ACC112 (cell line): ENCODE results near the gene PXK.
A peak's percentile ranks its signal among the peaks of the same experiment; 100 is the strongest.

Experiments used
- H2AFZ ChIP-seq: fragments of 200-600 bp; sonication (generic); one replicate; pipeline ENCODE4 v1.6.0; 2017; ENCODE audit warnings: antibody characterized with exemption, low read length; ENCODE audit not compliant: unreplicated experiment
- H3K27ac ChIP-seq: fragments of 200-600 bp; sonication (generic); 2 replicates; pipeline ENCODE4 v1.5.1; 2014; ENCODE audit warnings: low read depth, mild to moderate bottlenecking, antibody characterized with exemption, low read length, moderate library complexity
- H3K27me3 ChIP-seq: fragments of 200-600 bp; sonication (generic); 2 replicates; pipeline ENCODE4 v1.6.1; 2014; ENCODE audit warnings: mild to moderate bottlenecking, antibody characterized with exemption, low read length, moderate library complexity, mixed read lengths; ENCODE audit not compliant: insufficient read depth
- H3K36me3 ChIP-seq: fragments of 200-600 bp; sonication (generic); 2 replicates; pipeline ENCODE4 v1.6.1; 2016; ENCODE audit warnings: mild to moderate bottlenecking, antibody characterized with exemption, low read length, moderate library complexity, mixed read lengths; ENCODE audit not compliant: insufficient read depth
- H3K4me1 ChIP-seq: fragments of 200-600 bp; sonication (generic); one replicate; pipeline ENCODE4 v1.6.1; 2016; ENCODE audit warnings: low read length, mixed read lengths; ENCODE audit not compliant: insufficient read depth, unreplicated experiment, control insufficient read depth
- H3K4me3 ChIP-seq: fragments of 200-600 bp; sonication (generic); 2 replicates; pipeline ENCODE4 v1.5.1; 2014; ENCODE audit warnings: mild to moderate bottlenecking, low read depth, low read length
- H3K79me2 ChIP-seq: fragments of 200-600 bp; sonication (generic); one replicate; pipeline ENCODE4 v1.6.0; 2016; ENCODE audit warnings: low read length; ENCODE audit not compliant: control insufficient read depth, unreplicated experiment, insufficient read depth

The PXK gene

DNA sequence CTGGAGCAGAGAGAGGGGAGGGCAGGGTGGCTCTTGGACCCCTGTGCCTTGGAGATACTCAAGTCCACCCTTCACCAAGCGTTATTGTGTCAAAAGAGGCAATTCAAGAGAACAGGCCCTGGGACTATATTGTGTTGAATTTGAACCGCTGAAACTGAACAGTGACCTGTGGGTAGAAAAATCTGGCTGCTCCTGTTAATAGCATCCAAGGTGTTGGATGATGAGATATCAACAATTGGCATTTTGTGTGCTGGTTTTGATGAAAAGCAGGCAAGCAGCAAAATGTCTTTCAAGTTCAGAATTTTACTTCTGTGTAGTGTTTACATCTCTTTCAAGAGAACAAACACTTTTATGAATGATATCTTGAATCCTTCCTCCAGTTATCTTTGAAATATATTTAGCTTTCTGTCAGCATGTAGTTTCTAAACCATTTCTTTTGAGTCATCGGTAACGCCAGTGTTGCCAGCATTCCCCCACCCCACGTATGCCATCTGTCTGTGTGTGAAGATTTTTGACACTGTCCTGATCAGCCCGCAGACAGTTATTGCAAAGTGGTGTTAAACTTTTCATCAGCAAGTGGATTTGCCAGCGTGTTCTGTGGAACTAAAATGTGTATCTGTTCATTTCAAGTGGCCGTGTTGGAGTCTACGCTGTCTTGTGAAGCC, 66.1 kb downstream of the PXK start:
- Histone ChIP-seq H3K36me3 (peaks cover 24% of the 10 kb centered on the region), H2AFZ (no peak overlapping the region), H3K27me3 (no peaks in the 10 kb centered on the region), H3K79me2 (no peaks in the 10 kb centered on the region), H3K27ac (no peak overlapping the region), H3K4me1 (no peaks in the 10 kb centered on the region), H3K4me3 (no peak overlapping the region)

DNA sequence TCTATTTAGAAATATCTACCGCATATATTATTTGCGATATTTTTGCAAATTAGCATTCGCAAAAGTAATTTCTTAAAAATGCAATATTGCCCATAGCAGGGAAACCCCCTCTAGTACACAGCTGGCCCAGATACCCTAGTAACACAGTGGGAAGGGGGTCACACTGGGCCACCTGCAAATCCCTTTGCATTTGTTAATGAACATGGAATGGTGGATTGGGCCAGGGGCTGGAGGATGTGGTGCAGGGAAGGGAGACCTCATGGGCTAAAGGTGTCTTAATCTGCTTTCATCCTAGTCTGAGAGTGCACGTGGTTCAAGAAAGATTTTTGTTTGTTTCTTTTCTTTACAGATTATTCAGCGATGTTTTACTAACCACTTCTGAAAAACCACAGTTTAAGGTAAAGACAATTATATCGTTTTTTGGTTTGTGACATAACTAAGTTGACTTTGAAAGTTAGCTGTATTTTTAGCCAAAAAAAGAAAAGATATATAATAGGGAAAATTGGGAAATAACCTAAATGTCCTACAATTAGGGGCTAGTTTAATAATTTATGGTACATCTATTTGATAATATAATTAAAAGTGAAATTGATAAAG, 70.9 kb downstream of the PXK start:
- H3K4me1 ChIP-seq = peaks cover 9% of the 10 kb centered on the region
- peaks cover 16% of the 10 kb centered on the region for H3K36me3 ChIP-seq
- H3K4me3 ChIP-seq = no peak overlapping the region
- no peak overlapping the region for H2AFZ ChIP-seq
- H3K27ac ChIP-seq = peak overlapping the region; percentile 32; the same call in 1 of the 2 replicates
- H3K27me3 ChIP-seq = no peaks in the 10 kb centered on the region
- H3K79me2 ChIP-seq = no peaks in the 10 kb centered on the region

DNA sequence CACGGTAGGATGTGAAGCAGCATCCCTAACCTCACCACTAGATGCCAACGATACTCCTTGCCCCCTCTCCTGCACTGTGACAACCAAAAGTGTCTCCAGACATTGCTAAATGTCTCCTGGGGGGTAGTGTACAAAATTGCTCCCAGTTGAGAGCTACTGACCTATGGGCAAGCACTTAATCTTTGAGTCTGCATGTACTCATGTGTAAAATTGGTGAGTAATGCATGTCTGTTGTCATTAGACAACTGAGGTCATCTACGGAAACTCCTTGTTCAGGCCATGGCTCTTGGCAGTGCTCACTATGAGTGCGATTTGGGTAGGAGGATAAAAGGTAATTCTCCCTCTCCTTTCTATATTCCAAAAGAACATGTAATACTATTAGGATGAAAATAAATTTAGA, 71.7 kb downstream of the PXK start:
- Histone ChIP-seq H3K79me2 (no peaks in the 10 kb centered on the region), H2AFZ (no peak overlapping the region), H3K36me3 (peaks cover 13% of the 10 kb centered on the region), H3K27ac (peak overlapping the region; percentile 39), H3K4me3 (no peak overlapping the region), H3K27me3 (no peaks in the 10 kb centered on the region), H3K4me1 (peaks cover 9% of the 10 kb centered on the region)

DNA sequence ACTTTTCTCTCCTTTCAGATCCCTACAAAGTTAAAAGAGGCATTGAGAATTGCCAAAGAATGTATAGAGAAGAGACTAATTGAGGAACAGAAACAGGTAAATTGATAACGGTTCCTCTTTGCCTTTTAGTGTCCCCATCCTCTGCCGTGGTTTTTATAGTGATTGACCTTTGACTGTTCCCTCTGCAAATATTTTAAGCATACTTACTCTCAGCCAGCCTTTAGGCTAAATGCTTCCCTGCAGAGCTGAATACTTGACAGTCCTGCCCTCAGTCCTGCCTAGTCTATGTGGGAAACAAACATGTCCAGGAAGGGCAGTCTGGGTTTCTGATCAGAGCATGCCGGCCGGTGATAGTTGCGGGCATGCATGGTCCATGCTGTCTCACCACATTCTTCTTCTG, 76.2 kb downstream of the PXK start:
- Histone ChIP-seq H3K4me1 (peaks cover 19% of the 10 kb centered on the region), H3K4me3 (no peak overlapping the region), H3K27me3 (no peaks in the 10 kb centered on the region), H3K79me2 (no peaks in the 10 kb centered on the region), H2AFZ (no peak overlapping the region), H3K27ac (no peak overlapping the region), H3K36me3 (peaks cover 19% of the 10 kb centered on the region)

DNA sequence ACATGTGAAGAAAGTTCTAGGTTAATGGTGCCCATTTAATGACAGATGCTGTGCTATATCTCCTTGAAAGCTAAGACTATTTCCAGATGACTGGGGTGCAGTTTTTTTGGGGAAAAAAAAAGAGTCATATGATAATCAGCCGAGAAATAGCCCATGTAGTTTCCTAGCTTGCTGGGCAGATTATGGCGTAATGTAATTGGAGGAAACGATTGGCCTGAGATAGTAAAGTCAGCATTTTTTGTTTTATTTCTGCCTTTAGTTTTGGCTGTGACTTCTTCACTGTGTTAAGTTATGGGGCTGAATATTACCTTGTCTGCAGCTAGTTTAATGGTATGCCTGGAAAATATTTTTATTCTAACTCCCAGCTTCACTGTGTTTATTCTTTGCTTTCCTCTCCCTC, 77.0 kb downstream of the PXK start:
- H3K36me3 ChIP-seq = peaks cover 19% of the 10 kb centered on the region
- no peak overlapping the region for H3K4me3 ChIP-seq
- H3K79me2 ChIP-seq = no peaks in the 10 kb centered on the region
- no peak overlapping the region for H2AFZ ChIP-seq
- H3K27ac ChIP-seq = no peak overlapping the region
- H3K27me3 ChIP-seq = no peaks in the 10 kb centered on the region
- H3K4me1 ChIP-seq = peaks cover 13% of the 10 kb centered on the region

DNA sequence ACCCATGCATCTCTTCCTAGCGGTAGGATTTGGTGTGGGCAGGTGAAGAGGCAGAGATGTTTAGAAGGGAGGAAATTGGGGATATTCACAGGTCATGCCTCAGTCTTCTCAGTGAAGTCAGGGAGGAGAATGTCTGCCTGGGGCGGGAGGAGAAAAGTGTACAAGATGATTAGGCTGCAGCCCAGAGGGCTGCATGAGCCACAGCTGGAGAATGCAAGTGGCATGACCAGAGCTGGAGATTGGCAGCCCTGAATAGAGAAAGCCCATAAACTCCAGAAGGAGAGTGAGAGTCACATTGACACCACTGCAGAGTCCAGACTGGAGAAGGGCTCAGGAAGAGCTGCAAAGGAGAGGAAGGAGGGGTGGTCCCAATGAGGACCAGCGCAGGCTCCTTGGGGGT, 78.3 kb downstream of the PXK start:
- H3K4me3 ChIP-seq = no peak overlapping the region
- no peaks in the 10 kb centered on the region for H3K79me2 ChIP-seq
- H3K4me1 ChIP-seq = peaks cover 9% of the 10 kb centered on the region
- H3K27me3 ChIP-seq = no peaks in the 10 kb centered on the region
- H3K36me3 ChIP-seq = peaks cover 19% of the 10 kb centered on the region
- no peak overlapping the region for H2AFZ ChIP-seq
- no peak overlapping the region for H3K27ac ChIP-seq

DNA sequence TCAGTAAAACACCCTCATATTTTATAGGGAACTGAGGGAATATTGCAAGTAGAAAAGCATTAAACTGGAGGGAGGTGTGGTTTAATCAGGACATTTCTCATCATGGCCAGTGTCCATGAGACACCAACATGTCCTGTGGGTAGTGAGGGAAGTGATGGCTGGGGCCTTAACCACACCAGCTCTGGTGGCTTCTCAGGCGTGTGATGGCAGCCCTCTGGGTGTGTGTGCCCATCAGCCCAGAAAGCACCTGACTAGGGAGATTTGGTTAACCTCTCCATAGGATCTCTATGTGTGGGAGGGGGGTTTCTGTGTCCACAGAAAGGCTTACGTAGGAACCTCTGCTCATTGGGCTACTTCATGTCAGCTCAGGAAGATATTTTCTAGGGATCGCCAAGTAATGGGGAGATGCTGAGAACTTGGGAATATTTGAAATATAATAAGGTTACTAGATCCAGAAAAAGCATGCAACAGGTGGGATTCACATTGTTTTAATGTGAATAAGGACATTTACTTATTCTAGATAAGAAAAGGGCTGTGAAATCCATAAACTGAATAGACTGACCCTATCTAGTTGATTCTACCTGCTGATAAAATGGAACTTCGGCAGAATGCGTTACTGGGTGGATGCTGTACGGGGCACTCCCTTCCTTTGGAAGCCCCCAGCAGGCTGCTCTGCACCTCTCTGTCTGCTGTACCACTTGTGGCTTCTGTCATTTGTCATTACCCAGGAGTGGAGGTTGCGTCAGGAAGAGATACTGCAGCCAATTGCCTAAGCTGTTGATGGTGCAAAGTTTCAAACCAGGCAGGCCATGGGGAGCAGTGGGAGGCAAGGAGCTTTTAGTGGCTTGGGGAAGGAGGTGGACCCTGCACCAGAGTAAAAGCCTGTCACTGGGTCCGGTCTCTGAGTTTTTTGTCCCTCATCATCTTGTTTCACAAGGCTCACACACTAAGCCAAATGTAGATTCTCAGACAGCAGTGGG, 79.4 kb downstream of the PXK start:
- H2AFZ ChIP-seq = no peak overlapping the region
- no peaks in the 10 kb centered on the region for H3K27me3 ChIP-seq
- H3K79me2 ChIP-seq = no peaks in the 10 kb centered on the region
- peaks cover 13% of the 10 kb centered on the region for H3K36me3 ChIP-seq
- H3K27ac ChIP-seq = no peak overlapping the region
- no peak overlapping the region for H3K4me3 ChIP-seq
- H3K4me1 ChIP-seq = peaks cover 9% of the 10 kb centered on the region

DNA sequence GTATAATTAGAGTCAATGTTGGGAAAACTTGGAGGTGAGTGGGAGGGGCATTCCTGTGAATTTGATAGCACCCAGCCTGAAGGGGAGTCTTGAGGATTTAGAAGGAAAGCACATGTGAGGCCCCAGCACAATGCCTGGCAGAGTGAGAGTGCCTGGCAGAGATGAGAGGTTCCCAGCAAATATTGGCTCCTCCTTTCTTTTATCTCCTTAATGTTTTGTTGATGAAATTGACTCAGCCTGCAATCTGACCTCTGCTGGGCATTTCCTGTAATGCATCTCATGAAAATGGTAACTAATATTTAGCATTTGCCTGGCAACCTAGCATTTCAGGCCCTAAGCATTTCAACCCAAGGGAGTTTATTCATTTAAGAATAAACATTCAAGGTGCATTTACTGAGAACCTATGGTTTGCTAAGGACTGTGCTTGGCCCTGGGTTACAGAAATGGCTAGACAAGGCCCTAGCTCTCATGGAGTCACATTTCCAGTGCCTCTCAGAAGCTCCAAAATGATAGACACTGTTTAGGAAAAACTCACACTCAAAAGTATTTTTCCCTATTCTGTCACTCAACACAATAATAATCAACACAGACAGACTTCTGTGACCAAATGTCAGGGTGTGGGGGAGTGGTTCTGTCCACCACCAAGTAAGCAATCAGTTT, 82.0 kb downstream of the PXK start:
- Histone ChIP-seq H3K4me3 (no peak overlapping the region), H3K4me1 (peaks cover 12% of the 10 kb centered on the region), H3K79me2 (no peaks in the 10 kb centered on the region), H3K27me3 (no peaks in the 10 kb centered on the region), H3K36me3 (peaks cover 9% of the 10 kb centered on the region; the same call in 1 of the 2 replicates), H2AFZ (no peak overlapping the region), H3K27ac (no peak overlapping the region)

DNA sequence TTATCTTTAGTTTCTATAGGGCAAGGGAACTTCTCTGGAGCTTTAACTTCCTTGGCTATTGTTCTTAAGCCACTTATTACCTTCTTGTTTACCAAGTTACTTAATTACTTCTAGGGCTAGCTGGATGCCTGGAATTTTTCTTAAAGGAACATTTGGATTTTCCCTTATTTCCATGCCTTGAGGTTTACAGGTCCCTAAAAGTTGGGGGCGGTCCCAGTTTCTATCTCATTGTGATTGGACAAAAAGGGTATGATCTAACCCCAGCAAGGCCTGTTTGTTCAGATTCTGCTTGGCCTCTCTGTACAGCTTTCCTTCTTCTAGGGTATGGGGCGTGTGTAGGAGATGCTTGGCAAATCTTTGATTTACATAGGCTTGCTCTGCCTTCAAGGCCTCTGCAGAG, 83.5 kb downstream of the PXK start:
- H3K27ac ChIP-seq = no peak overlapping the region
- H3K36me3 ChIP-seq = peaks cover 4% of the 10 kb centered on the region; the same call in 1 of the 2 replicates
- H3K4me3 ChIP-seq = no peak overlapping the region
- H3K79me2 ChIP-seq = no peaks in the 10 kb centered on the region
- no peak overlapping the region for H2AFZ ChIP-seq
- peaks cover 13% of the 10 kb centered on the region for H3K4me1 ChIP-seq
- H3K27me3 ChIP-seq = no peaks in the 10 kb centered on the region

DNA sequence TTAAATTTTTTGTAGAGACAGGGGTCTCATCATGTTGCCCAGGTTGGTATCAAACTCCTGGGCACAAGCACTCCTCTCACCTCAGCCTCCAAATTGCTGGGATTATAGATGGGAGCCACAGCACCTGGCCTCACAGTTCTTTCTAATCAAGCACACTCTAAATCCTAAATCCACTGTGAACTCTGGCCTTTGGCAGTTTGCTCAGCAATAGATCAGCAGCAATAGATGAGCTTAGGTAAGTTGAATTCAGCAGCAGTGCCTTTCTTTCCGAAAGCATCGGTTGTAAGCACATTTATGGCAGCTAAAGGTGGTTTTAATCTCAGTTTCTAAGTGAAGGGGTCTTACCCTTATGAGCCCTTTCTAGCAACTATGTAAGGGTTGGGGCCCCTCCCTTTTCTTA, 84.4 kb downstream of the PXK start:
- Histone ChIP-seq H3K79me2 (no peaks in the 10 kb centered on the region), H3K36me3 (peaks cover 4% of the 10 kb centered on the region; the same call in 1 of the 2 replicates), H3K27ac (no peak overlapping the region), H3K27me3 (no peaks in the 10 kb centered on the region), H3K4me1 (peaks cover 13% of the 10 kb centered on the region), H2AFZ (no peak overlapping the region), H3K4me3 (no peak overlapping the region)
